WERI-Rb-1 (cell line): Measurements from ENCODE around the gene RFESD.

Experiments
- DNase-seq: peaks from one replicate; pipeline ENCODE4 v3.0.0-alpha.2; 2020
- H3K27ac ChIP-seq: fragments of 250-450 bp; sonication (Bioruptor Pico); 2 replicates; pipeline ENCODE4 v1.5.1; 2020; ENCODE audit warnings: mild to moderate bottlenecking, moderate library complexity
- H3K27me3 ChIP-seq: fragments of 250-450 bp; sonication (Bioruptor Pico); 2 replicates; pipeline ENCODE4 v1.5.1; 2021; ENCODE audit warnings: mild to moderate bottlenecking, low read depth, moderate library complexity; ENCODE audit not compliant: insufficient read depth, severe bottlenecking
- H3K36me3 ChIP-seq: fragments of 250-450 bp; sonication (Bioruptor Pico); 2 replicates; pipeline ENCODE4 v1.5.1; 2020; ENCODE audit warnings: mild to moderate bottlenecking, moderate library complexity
- H3K4me3 ChIP-seq: 2 replicates; pipeline ENCODE4 v1.5.1; 2011; ENCODE audit warnings: low read depth, mild to moderate bottlenecking, control low read depth, low read length
- H3K9me3 ChIP-seq: fragments of 250-450 bp; sonication (Bioruptor Pico); 2 replicates; pipeline ENCODE4 v1.5.1; 2021; ENCODE audit warnings: mild to moderate bottlenecking, moderate library complexity; ENCODE audit not compliant: severe bottlenecking
- CTCF ChIP-seq: IDR thresholded peaks from 2 replicates; pipeline ENCODE4 v1.5.1; 2011; ENCODE audit warnings: low read depth, mild to moderate bottlenecking, control low read depth, inconsistent platforms, low read length

Gene RFESD

GRCh38 chr5:95649842-95650620 lies 3.5 kb downstream of the RFESD start:
- no peak overlapping the region for H3K27ac ChIP-seq
- TF ChIP-seq CTCF, result no peak
- no peak for DNase-seq

GRCh38 chr5:95652849-95653248 lies 6.3 kb downstream of the RFESD start:
- Histone ChIP-seq H3K4me3 (no peak overlapping the region), H3K9me3 (no peaks in the 10 kb centered on the region), H3K36me3 (no peaks in the 10 kb centered on the region), H3K27ac (no peak overlapping the region), H3K27me3 (no peaks in the 10 kb centered on the region)
- TF ChIP-seq CTCF, result no peak
- no peak for DNase-seq

More at GRCh38 chr5:95649842-95650620, 3.5 kb downstream of the RFESD start:
- Histone ChIP-seq H3K36me3 (no peaks in the 10 kb centered on the region), H3K4me3 (no peak overlapping the region), H3K9me3 (no peaks in the 10 kb centered on the region), H3K27me3 (no peaks in the 10 kb centered on the region)

- no peaks in the 10 kb centered on the region for H3K27me3 ChIP-seq
- no peaks in the 10 kb centered on the region for H3K9me3 ChIP-seq
- no peak overlapping the region for H3K4me3 ChIP-seq
- no peak for TF ChIP-seq CTCF
- H3K27ac ChIP-seq, result no peak overlapping the region
- H3K36me3 ChIP-seq, result no peaks in the 10 kb centered on the region
- DNase-seq, result no peak
Observed at GRCh38 chr5:95654196-95654595, 7.6 kb downstream of the RFESD start.

GRCh38 chr5:95655575-95655974 lies 9.0 kb downstream of the RFESD start:
- Histone ChIP-seq H3K9me3 (no peaks in the 10 kb centered on the region), H3K4me3 (no peak overlapping the region), H3K36me3 (no peaks in the 10 kb centered on the region), H3K27me3 (no peaks in the 10 kb centered on the region), H3K27ac (no peak overlapping the region)
- DNase-seq, result no peak
- TF ChIP-seq CTCF, result no peak

DNA sequence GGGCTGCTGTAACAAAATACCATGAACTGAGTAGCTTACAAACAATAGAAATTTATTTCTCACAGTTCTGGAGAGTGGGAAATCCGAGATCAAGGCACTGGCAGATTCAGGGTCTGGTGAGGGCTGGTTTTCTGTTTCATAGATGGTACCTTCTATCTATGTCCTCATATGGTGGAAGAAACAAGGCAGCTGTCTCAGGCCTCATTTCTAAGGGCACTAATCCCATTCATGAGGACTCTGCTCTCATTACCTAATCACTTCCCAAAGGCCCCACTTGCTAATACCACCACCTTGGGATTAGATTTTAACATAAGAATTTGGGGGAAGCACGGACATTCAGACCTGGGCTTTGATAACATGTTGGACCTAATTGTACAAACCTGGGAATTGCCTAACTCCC lies 13.5 kb downstream of the RFESD start:
- Histone ChIP-seq H3K4me3 (no peak overlapping the region), H3K36me3 (no peaks in the 10 kb centered on the region), H3K27me3 (no peaks in the 10 kb centered on the region), H3K27ac (no peak overlapping the region), H3K9me3 (no peaks in the 10 kb centered on the region)
- no peak for DNase-seq
- TF ChIP-seq CTCF, result no peak

GRCh38 chr5:95662946-95663345 lies 16.4 kb downstream of the RFESD start:
- H3K4me3 ChIP-seq, result no peak overlapping the region
- TF ChIP-seq CTCF, result no peak

More at GRCh38 chr5:95662946-95663345, 16.4 kb downstream of the RFESD start:
- no peaks in the 10 kb centered on the region for H3K9me3 ChIP-seq
- H3K27ac ChIP-seq, result no peak overlapping the region
- no peaks in the 10 kb centered on the region for H3K36me3 ChIP-seq
- H3K27me3 ChIP-seq, result no peaks in the 10 kb centered on the region
- no peak for DNase-seq
